ENCODE data around the gene ZXDC. TPM values are rescaled to one million over a fixed set of nuclear protein-coding genes. Genes with fewer than 3 reads are reported as not detected.

Gene ZXDC
- total and polyA plus RNA-seq, 2 experiments from 2014 or later = 24.1 to 25.0 TPM

- Histone ChIP-seq H3K9me3 (ENCODE audit: low read depth) (no peaks in the 10 kb centered on the region), H4K20me1 (ENCODE audit: insufficient read depth, poor library complexity, severe bottlenecking) (peaks cover 20% of the 10 kb centered on the region), H3K4me2 (no peak overlapping the region), H2AFZ (no peak overlapping the region), H3K9me2 (replicated peaks; ENCODE audit: insufficient read depth) (no peaks in the 10 kb centered on the region), H3K79me2 (peaks cover 35% of the 10 kb centered on the region), H3K4me1 (ENCODE audit: insufficient read depth) (no peaks in the 10 kb centered on the region), H3K36me3 (replicated peaks; ENCODE audit: insufficient read depth, low read depth) (no peaks in the 10 kb centered on the region), H3K4me3 (no peak overlapping the region), H3K27ac (no peak overlapping the region), H3K27me3 (no peaks in the 10 kb centered on the region)
- 97% methylated on average over 6 of the region's 6 CpGs for WGBS (ENCODE audit: low lambda C conversion rate, missing lambda C conversion rate)
- no peak for DNase-seq (ENCODE audit: low spot score)
- no peak for TF ChIP-seq CTCF (IDR thresholded peaks at IDR 0.05; ENCODE audit: poor library complexity)
- TF ChIP-seq EZH2phosphoT487 (IDR thresholded peaks at IDR 0.05; ENCODE audit: low read depth, severe bottlenecking, unreplicated experiment) = no peak
- no peak for TF ChIP-seq EZH2 (IDR thresholded peaks at IDR 0.05; ENCODE audit: borderline replicate concordance)
Observed at GRCh38 chr3:126454437-126455198, 21.1 kb downstream of the ZXDC start.

GRCh38 chr3:126454025-126454424 lies 21.7 kb downstream of the ZXDC start:
- DNase-seq (ENCODE audit: low spot score) = no peak
- Histone ChIP-seq H3K36me3 (replicated peaks; ENCODE audit: insufficient read depth, low read depth) (no peaks in the 10 kb centered on the region), H3K27me3 (no peaks in the 10 kb centered on the region), H3K79me2 (peaks cover 29% of the 10 kb centered on the region), H3K27ac (no peak overlapping the region), H3K9me2 (replicated peaks; ENCODE audit: insufficient read depth) (no peaks in the 10 kb centered on the region), H3K4me1 (ENCODE audit: insufficient read depth) (no peaks in the 10 kb centered on the region), H3K4me3 (no peak overlapping the region), H2AFZ (no peak overlapping the region), H4K20me1 (ENCODE audit: insufficient read depth, poor library complexity, severe bottlenecking) (peaks cover 17% of the 10 kb centered on the region), H3K4me2 (no peak overlapping the region), H3K9me3 (ENCODE audit: low read depth) (no peaks in the 10 kb centered on the region)
- 86% methylated on average over 1 of the region's 1 CpG for WGBS (ENCODE audit: low lambda C conversion rate, missing lambda C conversion rate)
- TF ChIP-seq EZH2 (IDR thresholded peaks at IDR 0.05; ENCODE audit: borderline replicate concordance) (no peak), CTCF (IDR thresholded peaks at IDR 0.05; ENCODE audit: poor library complexity) (no peak), EZH2phosphoT487 (IDR thresholded peaks at IDR 0.05; ENCODE audit: low read depth, severe bottlenecking, unreplicated experiment) (no peak)

- Histone ChIP-seq H3K36me3 (replicated peaks; ENCODE audit: insufficient read depth, low read depth) (no peaks in the 10 kb centered on the region), H3K4me2 (no peak overlapping the region)
- TF ChIP-seq EZH2 (IDR thresholded peaks at IDR 0.05; ENCODE audit: borderline replicate concordance) (no peak), CTCF (IDR thresholded peaks at IDR 0.05; ENCODE audit: poor library complexity) (no peak), EZH2phosphoT487 (IDR thresholded peaks at IDR 0.05; ENCODE audit: low read depth, severe bottlenecking, unreplicated experiment) (no peak)
Observed at GRCh38 chr3:126452213-126452612, 23.5 kb downstream of the ZXDC start.

More at GRCh38 chr3:126452213-126452612, 23.5 kb downstream of the ZXDC start:
- Histone ChIP-seq H3K4me1 (ENCODE audit: insufficient read depth) (no peaks in the 10 kb centered on the region), H3K4me3 (no peak overlapping the region), H3K27ac (no peak overlapping the region), H2AFZ (no peak overlapping the region), H3K79me2 (peaks cover 16% of the 10 kb centered on the region), H4K20me1 (ENCODE audit: insufficient read depth, poor library complexity, severe bottlenecking) (peaks cover 13% of the 10 kb centered on the region), H3K27me3 (no peaks in the 10 kb centered on the region), H3K9me3 (ENCODE audit: low read depth) (no peaks in the 10 kb centered on the region), H3K9me2 (replicated peaks; ENCODE audit: insufficient read depth) (no peaks in the 10 kb centered on the region)
- 93% methylated on average over 9 of the region's 9 CpGs for whole genome bisulfite sequencing (ENCODE audit: low lambda C conversion rate, missing lambda C conversion rate)
- no peak for DNase-seq (ENCODE audit: low spot score)
